Body of pancreas (tissue), 4 donors: Measurements from ENCODE around the gene SH3D19. TPM values are rescaled to one million over a fixed set of nuclear protein-coding genes. Genes with fewer than 3 reads are reported as not detected.

Experiments used
- ATAC-seq: fragments of 150-250 bp; one replicate; pipeline ENCODE4 v1.9.1; 2016
- DNase-seq, 4 donors: peaks; one replicate each; pipeline ENCODE4 v3.0.0-alpha.2; 2019
- H3K27ac ChIP-seq, 4 donors: fragments of 200-600 bp; sonication (generic); 1 replicate in 3 of 4; 2 replicates in 1 of 4; pipeline versions ENCODE4 v1.5.1 to v1.6.1; 2016 to 2019; ENCODE audit warnings: mild to moderate bottlenecking in 1 of 4, mixed read lengths in 1 of 4, moderate library complexity in 1 of 4
- H3K27me3 ChIP-seq, 2 donors: fragments of 200-600 bp; sonication (generic); one replicate each; pipeline ENCODE4 v1.6.0; 2016; ENCODE audit warnings: mild to moderate bottlenecking in 1 of 2
- H3K36me3 ChIP-seq, 2 donors: fragments of 200-600 bp; sonication (generic); replicated peaks in 1 of 2; 2 replicates each; pipeline ENCODE4 v1.5.1; 2016; ENCODE audit warnings: low read depth in 2 of 2; ENCODE audit not compliant: insufficient read depth in 1 of 2
- H3K4me1 ChIP-seq: fragments of 200-600 bp; sonication (generic); one replicate; pipeline ENCODE4 v1.6.0; 2016
- H3K4me3 ChIP-seq, 2 donors: fragments of 200-600 bp; sonication (generic); 1 replicate in 1 of 2; 2 replicates in 1 of 2; pipeline ENCODE4 v1.5.1; 2016 to 2019
- H3K9me3 ChIP-seq, 3 donors: fragments of 200-600 bp; sonication (generic); 1 replicate in 2 of 3; 2 replicates in 1 of 3; pipeline ENCODE4 v1.5.1; 2016
- CTCF ChIP-seq, 7 experiments: fragments of 450-650 bp in 4 of 7; fragments of 200-600 bp in 3 of 7; sonication (generic) in 3 of 7; IDR thresholded peaks; one replicate each; pipeline ENCODE4 v1.5.1; 2016 to 2019; ENCODE audit warnings: antibody characterized with exemption in 7 of 7
- POLR2A ChIP-seq, 3 donors: fragments of 450-650 bp; IDR thresholded peaks; one replicate each; pipeline ENCODE4 v1.6.1; 2016; ENCODE audit warnings: antibody characterized with exemption in 3 of 3, mild to moderate bottlenecking in 2 of 3
- WGBS, 2 donors: methylation state at CpG; one replicate each; pipeline ENCODE4 v1.1.5; 2017; 5-methylcytosine and 5-hydroxymethylcytosine counted together
- intact Hi-C: fragments of 100-400 bp; cut with DNase I; formaldehyde crosslinking; loops from one replicate; pipeline ENCODE4 v1.15.1; 2023
- total RNA-seq, 2 donors: library from RNA; depleted of rRNA; stranded (reverse); fragments of >200 nt; gene quantifications; one replicate each; pipeline ENCODE4 v1.1.0, GENCODE V29; 2016

Gene SH3D19
- total RNA-seq, 2 donors from 2014 or later: 38.1 to 42.8 TPM

GRCh38 chr4:151147000-151147399, 178.4 kb downstream of the SH3D19 start:
- ATAC-seq (no peak), DNase-seq (no peak)
- Histone ChIP-seq H3K27ac (no peak overlapping the region), H3K36me3 (peaks cover 0 to 3% of the 10 kb centered on the region in 2 donors), H3K4me3 (no peak overlapping the region), H3K9me3 (no peaks in the 10 kb centered on the region), H3K4me1 (no peaks in the 10 kb centered on the region), H3K27me3 (no peaks in the 10 kb centered on the region)
- WGBS, 2 donors: 70 to 71% methylated on average over 3 of the region's 3 CpGs
- TF ChIP-seq POLR2A (IDR thresholded peaks at IDR 0.05) (no peak), CTCF (IDR thresholded peaks at IDR 0.05) (no peak)
- intact Hi-C loops: no loop called here

DNA sequence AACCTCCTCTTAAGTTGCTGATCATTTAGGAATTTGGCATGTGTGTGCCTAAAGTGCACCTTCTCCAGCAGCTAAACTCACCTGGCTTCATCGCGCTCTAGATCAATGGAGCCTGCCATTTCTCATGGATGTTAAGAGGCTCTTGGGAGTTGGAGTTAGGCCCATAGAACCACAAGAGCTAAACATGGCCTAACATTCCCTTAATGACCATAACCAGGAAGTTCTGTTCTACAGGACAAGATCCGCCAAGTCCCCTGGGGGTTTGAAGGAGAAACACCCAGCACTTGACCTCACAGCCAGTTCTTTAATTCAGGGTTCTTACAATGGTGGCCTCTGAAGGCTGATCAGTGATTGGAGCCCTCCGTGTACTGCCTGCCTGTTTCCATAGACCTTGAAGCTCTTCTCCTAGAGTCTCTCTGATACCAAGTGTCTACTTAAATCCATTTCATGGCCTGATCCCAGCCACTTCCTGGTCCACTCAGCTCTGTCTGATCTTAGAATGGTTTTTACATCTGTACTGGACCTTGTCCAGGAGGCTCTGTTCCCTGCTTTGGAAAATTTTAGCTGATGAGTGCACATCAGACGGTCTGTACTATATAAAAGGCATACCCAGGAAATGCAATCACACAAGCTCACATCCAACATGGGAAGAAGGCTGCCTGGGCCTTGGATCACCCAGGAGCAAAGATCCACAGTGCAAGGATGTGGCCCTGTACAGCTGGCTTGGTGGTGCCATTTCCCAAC, 180.9 kb downstream of the SH3D19 start:
- intact Hi-C loops: no loop called here
- ATAC-seq (no peak), DNase-seq (no peak)
- Histone ChIP-seq H3K4me3 (no peak overlapping the region), H3K27ac (no peak overlapping the region), H3K27me3 (no peaks in the 10 kb centered on the region), H3K4me1 (no peaks in the 10 kb centered on the region), H3K36me3 (peaks cover 0 to 4% of the 10 kb centered on the region in 2 donors), H3K9me3 (no peaks in the 10 kb centered on the region)
- TF ChIP-seq CTCF (IDR thresholded peaks at IDR 0.05): no peak
- TF ChIP-seq POLR2A (IDR thresholded peaks at IDR 0.05): no peak
- WGBS, 2 donors: 92 to 94% methylated on average over 4 to 5 of the region's 5 CpGs

DNA sequence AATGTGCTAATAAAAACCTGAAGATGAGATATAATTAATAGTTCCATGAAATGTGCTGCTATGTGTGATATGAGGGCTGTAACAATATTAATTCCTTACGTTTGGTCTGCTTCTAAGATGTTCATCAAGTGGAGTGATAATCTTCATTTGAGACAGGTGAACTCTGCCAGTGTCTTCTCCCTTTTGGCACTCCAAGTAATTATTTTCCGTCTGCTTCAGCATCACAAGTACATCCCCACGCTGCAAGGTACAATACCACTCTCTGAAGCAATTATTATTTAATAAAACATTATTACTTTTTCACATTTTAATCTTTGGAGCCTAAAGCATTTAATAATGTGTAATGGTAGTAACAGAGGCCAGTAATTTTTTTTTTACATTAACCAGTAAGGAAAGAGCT, 181.6 kb downstream of the SH3D19 start:
- H3K27me3 ChIP-seq: no peaks in the 10 kb centered on the region
- WGBS, 2 donors: 94 to 97% methylated on average over 3 of the region's 3 CpGs
- H3K4me3 ChIP-seq: no peak overlapping the region
- no peak for DNase-seq
- no peak overlapping the region for H3K27ac ChIP-seq
- no peaks in the 10 kb centered on the region for H3K4me1 ChIP-seq
- TF ChIP-seq POLR2A (IDR thresholded peaks at IDR 0.05): no peak
- TF ChIP-seq CTCF (IDR thresholded peaks at IDR 0.05): no peak
- no peak for ATAC-seq
- H3K36me3 ChIP-seq: peaks cover 0 to 5% of the 10 kb centered on the region in 2 donors
- H3K9me3 ChIP-seq: no peaks in the 10 kb centered on the region
- intact Hi-C loops: no loop called here

DNA sequence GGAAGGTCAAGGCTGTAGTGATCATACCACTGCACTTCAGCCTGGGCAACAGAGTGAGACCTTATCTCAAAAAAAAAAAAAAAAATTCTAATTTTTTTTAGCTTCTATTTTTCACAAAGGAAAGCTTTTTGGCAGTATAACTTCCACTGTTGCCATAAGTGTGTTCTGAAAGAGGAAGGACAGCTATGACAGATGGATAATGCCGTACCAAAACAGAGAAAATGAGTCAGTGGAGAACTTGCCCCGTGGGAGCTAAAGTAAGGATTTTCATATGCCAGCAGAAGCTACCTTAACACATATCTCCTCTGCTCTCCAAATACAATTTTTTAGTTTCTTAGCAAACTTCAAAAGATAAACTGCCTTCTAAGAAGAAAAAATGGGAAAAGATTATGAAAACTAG, 182.2 kb downstream of the SH3D19 start:
- DNase-seq: no peak
- intact Hi-C loops: no loop called here
- no peaks in the 10 kb centered on the region for H3K27me3 ChIP-seq
- H3K36me3 ChIP-seq: peaks cover 0 to 5% of the 10 kb centered on the region in 2 donors
- no peak overlapping the region for H3K27ac ChIP-seq
- no peak for ATAC-seq
- H3K4me1 ChIP-seq: no peaks in the 10 kb centered on the region
- H3K4me3 ChIP-seq: no peak overlapping the region
- WGBS, 2 donors: 83 to 92% methylated on average over 2 of the region's 2 CpGs
- TF ChIP-seq POLR2A (IDR thresholded peaks at IDR 0.05): no peak
- no peak for TF ChIP-seq CTCF (IDR thresholded peaks at IDR 0.05)
- H3K9me3 ChIP-seq: no peaks in the 10 kb centered on the region

- ATAC-seq (no peak), DNase-seq (no peak)
- H3K36me3 ChIP-seq: peaks cover 0 to 2% of the 10 kb centered on the region in 2 donors
- H3K27me3 ChIP-seq: no peaks in the 10 kb centered on the region
- no peaks in the 10 kb centered on the region for H3K4me1 ChIP-seq
- intact Hi-C loops: no loop called here
- WGBS, 2 donors: 92 to 100% methylated on average over 1 of the region's 1 CpG
- no peak overlapping the region for H3K27ac ChIP-seq
- H3K9me3 ChIP-seq: no peaks in the 10 kb centered on the region
- no peak for TF ChIP-seq POLR2A (IDR thresholded peaks at IDR 0.05)
- no peak for TF ChIP-seq CTCF (IDR thresholded peaks at IDR 0.05)
- no peak overlapping the region for H3K4me3 ChIP-seq
Observed at GRCh38 chr4:151142758-151143157, 182.6 kb downstream of the SH3D19 start.
